Upper lobe of left lung (tissue), 6 donors: ENCODE data around the gene RANBP9. TPM values are rescaled to one million over a fixed set of nuclear protein-coding genes. Genes with fewer than 3 reads are reported as not detected.

Experiments
- ATAC-seq, 2 donors: fragments of 200-7000 bp; cut with Tn5 transposase; one replicate each; pipeline ENCODE4 v1.9.1; 2022; ENCODE audit warnings: mild to moderate bottlenecking in 2 of 2, moderate library complexity in 2 of 2; ENCODE audit not compliant: low FRiP score in 2 of 2
- DNase-seq, 2 donors: peaks; one replicate each; pipeline ENCODE4 v3.0.0-alpha.2; 2019 to 2020
- H3K27ac ChIP-seq, 4 donors: fragments of 200-600 bp; sonication (generic); one replicate each; pipeline ENCODE4 v1.5.1; 2016 to 2019
- H3K27me3 ChIP-seq, 4 donors: fragments of 200-600 bp; sonication (generic); one replicate each; pipeline ENCODE4 v1.5.1; 2017 to 2019
- H3K36me3 ChIP-seq, 4 donors: fragments of 200-600 bp; sonication (generic); one replicate each; pipeline ENCODE4 v1.5.1; 2016 to 2019
- H3K4me1 ChIP-seq, 4 donors: fragments of 200-600 bp; sonication (generic); one replicate each; pipeline ENCODE4 v1.5.1; 2018 to 2019
- H3K4me3 ChIP-seq, 4 donors: fragments of 200-600 bp; sonication (generic); one replicate each; pipeline ENCODE4 v1.5.1; 2017 to 2019; ENCODE audit warnings: mild to moderate bottlenecking in 2 of 4, moderate library complexity in 1 of 4
- H3K9me3 ChIP-seq, 4 donors: fragments of 200-600 bp; sonication (generic); one replicate each; pipeline ENCODE4 v1.5.1; 2018 to 2019
- CTCF ChIP-seq, 6 experiments: fragments of 450-650 bp in 4 of 6; fragments of 200-600 bp in 2 of 6; sonication (generic) in 2 of 6; IDR thresholded peaks; one replicate each; pipeline ENCODE4 v1.5.1; 2016 to 2019; ENCODE audit warnings: antibody characterized with exemption in 6 of 6
- EP300 ChIP-seq, 4 donors: sonication (generic); formaldehyde crosslinking; IDR thresholded peaks; one replicate each; pipeline ENCODE4 v1.5.1; 2017; ENCODE audit warnings: antibody characterized with exemption in 4 of 4, control low read depth in 2 of 4
- POLR2A ChIP-seq, 4 donors: fragments of 450-650 bp; IDR thresholded peaks; one replicate each; pipeline ENCODE4 v1.5.1; 2016 to 2017; ENCODE audit warnings: antibody characterized with exemption in 4 of 4, mild to moderate bottlenecking in 2 of 4
- POLR2AphosphoS5 ChIP-seq, 2 donors: sonication (generic); formaldehyde crosslinking; IDR thresholded peaks; one replicate each; pipeline ENCODE4 v1.5.1; 2017; ENCODE audit warnings: antibody characterized with exemption in 2 of 2
- WGBS, 2 donors: methylation state at CpG; one replicate each; pipeline ENCODE4 v1.1.5; 2017 to 2018; 5-methylcytosine and 5-hydroxymethylcytosine counted together
- total RNA-seq, 6 donors: library from RNA; depleted of rRNA in 4 of 6; stranded (reverse); fragments of >200 nt in 4 of 6; gene quantifications; one replicate each; pipeline versions ENCODE4 v1.1.0 to v1.2.1, GENCODE V29; 2016 to 2021
- donor health status: DM: no; HTN: no; CAD: no; lungs with moderate emphysema.
- donor health status: DM: no; HTN: yes; CAD: no; lungs with severe emphysema.

The RANBP9 gene
- total RNA-seq, 6 donors from 2014 or later, result 29.8 to 46.7 (median 36.4) TPM

DNA sequence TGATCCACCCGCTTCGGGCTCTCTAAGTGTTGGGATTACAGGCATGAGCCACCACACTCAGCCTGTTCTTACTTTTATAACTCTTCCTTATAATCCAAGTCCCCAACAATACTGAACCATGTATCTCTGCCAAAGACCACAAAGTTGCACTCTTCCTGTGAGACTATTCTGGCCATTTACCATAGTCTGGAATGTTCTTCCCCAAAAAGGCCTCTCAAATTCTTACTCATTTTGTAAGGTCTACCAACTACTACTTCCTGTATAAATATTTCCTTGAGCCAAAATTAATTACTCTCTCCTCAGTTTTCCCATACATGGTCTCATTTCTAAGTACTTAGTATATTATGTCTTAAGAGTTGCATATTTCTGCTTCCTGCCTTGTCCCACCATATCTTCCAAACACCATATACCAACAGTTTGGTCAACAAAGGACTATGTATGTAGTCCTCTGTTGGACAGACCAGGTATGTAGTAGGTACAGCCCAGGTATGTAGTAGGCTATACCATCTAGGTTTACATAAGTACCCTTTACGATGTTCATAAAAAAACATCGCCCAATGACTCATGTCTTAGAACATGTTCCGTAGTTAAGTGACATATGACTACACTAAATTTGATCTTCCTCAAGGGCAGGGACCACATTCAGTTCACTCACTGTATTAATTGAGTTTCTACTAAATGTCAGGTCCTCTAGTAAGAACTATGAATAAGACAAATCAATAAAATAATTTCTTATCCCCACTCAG lies 22.0 kb downstream of the RANBP9 start:
- Histone ChIP-seq H3K4me3 (no peak overlapping the region), H3K4me1 (peaks cover 10 to 24% (median 16%) of the 10 kb centered on the region in 4 donors), H3K36me3 (no peaks in the 10 kb centered on the region), H3K27ac (no peak overlapping the region), H3K9me3 (no peaks in the 10 kb centered on the region), H3K27me3 (no peaks in the 10 kb centered on the region)
- no peak for ATAC-seq
- DNase-seq, result no peak
- WGBS, 2 donors, result 91 to 97% methylated on average over 5 of the region's 5 CpGs
- TF ChIP-seq EP300 (IDR thresholded peaks at IDR 0.05) (no peak), POLR2A (IDR thresholded peaks at IDR 0.05) (no peak), POLR2AphosphoS5 (IDR thresholded peaks at IDR 0.05) (no peak), CTCF (IDR thresholded peaks at IDR 0.05) (no peak)

- WGBS, 2 donors, result 92 to 99% methylated on average over 5 of the region's 5 CpGs
- DNase-seq (no peak), ATAC-seq (no peak)
- TF ChIP-seq CTCF (IDR thresholded peaks at IDR 0.05), result no peak
- no peak for TF ChIP-seq POLR2A (IDR thresholded peaks at IDR 0.05)
- no peak for TF ChIP-seq EP300 (IDR thresholded peaks at IDR 0.05)
- TF ChIP-seq POLR2AphosphoS5 (IDR thresholded peaks at IDR 0.05), result no peak
- Histone ChIP-seq H3K27ac (no peak overlapping the region), H3K9me3 (no peaks in the 10 kb centered on the region), H3K27me3 (no peaks in the 10 kb centered on the region), H3K4me1 (peaks cover 10 to 24% (median 16%) of the 10 kb centered on the region in 4 donors), H3K36me3 (no peaks in the 10 kb centered on the region), H3K4me3 (no peak overlapping the region)
Observed at GRCh38 chr6:13688692-13689196, 22.9 kb downstream of the RANBP9 start.

GRCh38 chr6:13687917-13688351 lies 23.7 kb downstream of the RANBP9 start:
- TF ChIP-seq CTCF (IDR thresholded peaks at IDR 0.05), result no peak
- TF ChIP-seq POLR2A (IDR thresholded peaks at IDR 0.05), result no peak
- no peak for TF ChIP-seq EP300 (IDR thresholded peaks at IDR 0.05)
- no peak for TF ChIP-seq POLR2AphosphoS5 (IDR thresholded peaks at IDR 0.05)
- ATAC-seq, result peak in 1 of 2 donors; percentile 68

GRCh38 chr6:13684855-13685254 lies 26.8 kb downstream of the RANBP9 start:
- WGBS, 2 donors, result 95 to 98% methylated on average over 4 of the region's 4 CpGs
- no peak for ATAC-seq

More at GRCh38 chr6:13687917-13688351, 23.7 kb downstream of the RANBP9 start:
- H3K27me3 ChIP-seq, result no peaks in the 10 kb centered on the region
- no peaks in the 10 kb centered on the region for H3K36me3 ChIP-seq
- no peak for DNase-seq
- 21 to 43% methylated on average over 1 of the region's 1 CpG for WGBS, 2 donors
- no peaks in the 10 kb centered on the region for H3K9me3 ChIP-seq
- peaks cover 10 to 24% (median 16%) of the 10 kb centered on the region in 4 donors for H3K4me1 ChIP-seq
- no peak overlapping the region for H3K4me3 ChIP-seq
- H3K27ac ChIP-seq, result no peak overlapping the region

More at GRCh38 chr6:13684855-13685254, 26.8 kb downstream of the RANBP9 start:
- H3K9me3 ChIP-seq, result no peaks in the 10 kb centered on the region
- no peaks in the 10 kb centered on the region for H3K27me3 ChIP-seq
- no peak overlapping the region for H3K27ac ChIP-seq
- H3K36me3 ChIP-seq, result no peaks in the 10 kb centered on the region
- peaks cover 12 to 24% (median 15%) of the 10 kb centered on the region in 4 donors for H3K4me1 ChIP-seq
- no peak for DNase-seq
- H3K4me3 ChIP-seq, result no peak overlapping the region
- TF ChIP-seq EP300 (IDR thresholded peaks at IDR 0.05), result no peak
- no peak for TF ChIP-seq POLR2A (IDR thresholded peaks at IDR 0.05)
- no peak for TF ChIP-seq CTCF (IDR thresholded peaks at IDR 0.05)
- no peak for TF ChIP-seq POLR2AphosphoS5 (IDR thresholded peaks at IDR 0.05)
